ENCODE measurements around the gene ZNF726. TPM values are rescaled to one million over a fixed set of nuclear protein-coding genes. Genes with fewer than 3 reads are reported as not detected.
"Not testable (repeated sequence)": the region's sequence is repeated elsewhere in the genome, so short reads cannot be mapped to it uniquely, and the experiment has no call there.

Gene ZNF726
- total RNA-seq, result 10 to 100 TPM; 15.4 to 15.6 TPM

- POLR2A ChIA-PET, result interaction anchor here (0.6 to 1.4 kb wide), 8 partner anchors 85 to 519 kb away, joined by 3 to 9 read pairs (median 4); partner anchors contain the start of genes ZNF675, ZNF681 and ZNF91
- CTCF ChIA-PET, result interaction anchor here (0.6 kb wide), 1 partner anchor 120 kb away, joined by 3 read pairs; no protein-coding TSS in a partner anchor
Measured at GRCh38 chr19:23914402-23915286, at the start of gene ZNF726. Gene ZNF726 (plus strand): TSS chr19:23914886. CDS start chr19:23914995, 109 bp downstream.

GRCh38 chr19:23867895-23868294 lies 46.8 kb upstream of the ZNF726 start:
- ChIA-PET POLR2A (no interaction called here), CTCF (no interaction called here)

- ChIA-PET CTCF (no interaction called here), POLR2A (no interaction called here)
Measured at GRCh38 chr19:23868630-23869029, 46.1 kb upstream of the ZNF726 start.

GRCh38 chr19:23872282-23872919 lies 42.3 kb upstream of the ZNF726 start:
- ChIA-PET POLR2A (no interaction called here), CTCF (no interaction called here)

GRCh38 chr19:23876261-23876660 lies 38.4 kb upstream of the ZNF726 start:
- ChIA-PET CTCF (no interaction called here), POLR2A (no interaction called here)

GRCh38 chr19:23876756-23877155 lies 37.9 kb upstream of the ZNF726 start:
- CTCF ChIA-PET, POLR2A ChIA-PET: not testable (repeated sequence)

- CTCF ChIA-PET, result no interaction called here
- POLR2A ChIA-PET, result no interaction called here
Measured at GRCh38 chr19:23882493-23882892, 32.2 kb upstream of the ZNF726 start.

- POLR2A ChIA-PET, result no interaction called here
- CTCF ChIA-PET, result no interaction called here
Measured at GRCh38 chr19:23884363-23884762, 30.3 kb upstream of the ZNF726 start.

- POLR2A ChIA-PET, result no interaction called here
- CTCF ChIA-PET, result interaction anchor here (0.6 kb wide), 1 partner anchor 591 kb away, joined by 3 read pairs; no protein-coding TSS in a partner anchor
Measured at GRCh38 chr19:23887642-23888041, 27.0 kb upstream of the ZNF726 start.

GRCh38 chr19:23896096-23896495 lies 18.6 kb upstream of the ZNF726 start:
- CTCF ChIA-PET, POLR2A ChIA-PET: not testable (repeated sequence)

- ChIA-PET POLR2A (no interaction called here), CTCF (no interaction called here)
Measured at GRCh38 chr19:23896912-23897311, 17.8 kb upstream of the ZNF726 start.

- CTCF ChIA-PET, result interaction anchor here (0.7 kb wide), 1 partner anchor 111 kb away, joined by 4 read pairs; no protein-coding TSS in a partner anchor
- POLR2A ChIA-PET, result no interaction called here
Measured at GRCh38 chr19:23901360-23901759, 13.3 kb upstream of the ZNF726 start.

- ChIA-PET CTCF (no interaction called here), POLR2A (no interaction called here)
Measured at GRCh38 chr19:23904406-23904805, 10.3 kb upstream of the ZNF726 start.

- POLR2A ChIA-PET, result no interaction called here
- CTCF ChIA-PET, result no interaction called here
Measured at GRCh38 chr19:23905771-23906170, 8.9 kb upstream of the ZNF726 start.

- CTCF ChIA-PET, result no interaction called here
Measured at GRCh38 chr19:23906835-23907234, 7.9 kb upstream of the ZNF726 start.

GRCh38 chr19:23908165-23908564 lies 6.5 kb upstream of the ZNF726 start:
- ChIA-PET CTCF (no interaction called here), POLR2A (interaction anchor here (0.5 kb wide), 1 partner anchor 116 kb away, joined by 4 read pairs; no protein-coding TSS in a partner anchor)

More at GRCh38 chr19:23906835-23907234, 7.9 kb upstream of the ZNF726 start:
- POLR2A ChIA-PET, result no interaction called here

GRCh38 chr19:23909222-23909621 lies 5.5 kb upstream of the ZNF726 start:
- ChIA-PET CTCF (no interaction called here), POLR2A (no interaction called here)

GRCh38 chr19:23913931-23914330 lies 755 bp upstream of the ZNF726 start:
- ChIA-PET POLR2A (interaction anchor here (0.8 to 1.1 kb wide), 2 partner anchors 119 to 156 kb away, joined by 4 to 6 read pairs; partner anchors contain the start of gene ZNF681), CTCF (no interaction called here)

- CTCF ChIA-PET, result no interaction called here
- POLR2A ChIA-PET, result no interaction called here
Measured at GRCh38 chr19:23916991-23917390, 2.3 kb downstream of the ZNF726 start.

- POLR2A ChIA-PET, result interaction anchor here (0.5 kb wide), 1 partner anchor 62 kb away, joined by 6 read pairs; no protein-coding TSS in a partner anchor
- CTCF ChIA-PET, result no interaction called here
Measured at GRCh38 chr19:23917856-23918255, 3.2 kb downstream of the ZNF726 start.

GRCh38 chr19:23925285-23925684 lies 10.6 kb downstream of the ZNF726 start:
- POLR2A ChIA-PET, result no interaction called here
- CTCF ChIA-PET, result no interaction called here
